22Rv1 (cell line): Measurements from ENCODE around the gene C11orf91.

Experiments
- CTCF ChIP-seq: fragments of 450-650 bp; IDR thresholded peaks from 2 replicates; pipeline ENCODE4 v1.5.1; 2017; ENCODE audit warnings: mild to moderate bottlenecking
- ZFX ChIP-seq: fragments of 450-650 bp; IDR thresholded peaks from 2 replicates; pipeline ENCODE4 v1.6.1; 2017; ENCODE audit warnings: antibody characterized with exemption, borderline replicate concordance

DNA sequence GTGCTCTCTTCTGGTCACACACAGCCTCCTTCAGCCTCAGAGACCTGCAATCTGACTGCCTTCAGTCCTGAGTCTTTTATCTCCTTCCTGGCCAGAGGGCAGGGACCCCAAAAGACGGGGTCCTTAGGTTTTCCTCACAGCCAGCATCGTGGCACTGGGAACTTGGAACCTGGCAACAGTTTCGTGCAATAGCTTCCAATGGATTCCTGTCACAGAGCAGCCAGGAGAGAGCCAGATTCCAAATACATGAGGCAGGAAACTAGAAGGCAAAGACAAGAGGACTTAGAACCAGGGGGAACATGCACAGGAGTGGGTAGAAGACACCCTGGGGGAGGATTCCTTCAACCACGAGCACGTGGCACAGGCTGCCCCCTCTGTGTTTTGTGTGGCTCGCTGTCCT is 48.6 kb downstream of the C11orf91 start:
- TF ChIP-seq CTCF (no peak), ZFX (no peak)
